ENCODE data around the gene HOXC10. TPM values are rescaled to one million over a fixed set of nuclear protein-coding genes. Genes with fewer than 3 reads are reported as not detected.
A peak's percentile ranks its signal among the peaks of the same experiment; 100 is the strongest.

Gene HOXC10
- total and polyA plus RNA-seq, 2 of the 8 experiments (the other 6 are each of a cell fraction or from before 2014, with no cell fraction given), result not detected

- no peak for TF ChIP-seq YY1 (IDR thresholded peaks at IDR 0.05; ENCODE audit: low read depth, low read length)
- TF ChIP-seq CBX8 (IDR thresholded peaks at IDR 0.05; ENCODE audit: borderline replicate concordance, low read depth, low read length), result 0 out of 2 replicates have a peak, but pooled peaks have one; percentile 56
Measured at GRCh38 chr12:54000116-54001114, 15.5 kb downstream of the HOXC10 start, which contains the start of gene HOXC9 (continued).
